ENCODE measurements around the gene TRMT10A.
"Not testable (repeated sequence)": the region's sequence is repeated elsewhere in the genome, so short reads cannot be mapped to it uniquely, and the experiment has no call there.

TRMT10A gene

DNA sequence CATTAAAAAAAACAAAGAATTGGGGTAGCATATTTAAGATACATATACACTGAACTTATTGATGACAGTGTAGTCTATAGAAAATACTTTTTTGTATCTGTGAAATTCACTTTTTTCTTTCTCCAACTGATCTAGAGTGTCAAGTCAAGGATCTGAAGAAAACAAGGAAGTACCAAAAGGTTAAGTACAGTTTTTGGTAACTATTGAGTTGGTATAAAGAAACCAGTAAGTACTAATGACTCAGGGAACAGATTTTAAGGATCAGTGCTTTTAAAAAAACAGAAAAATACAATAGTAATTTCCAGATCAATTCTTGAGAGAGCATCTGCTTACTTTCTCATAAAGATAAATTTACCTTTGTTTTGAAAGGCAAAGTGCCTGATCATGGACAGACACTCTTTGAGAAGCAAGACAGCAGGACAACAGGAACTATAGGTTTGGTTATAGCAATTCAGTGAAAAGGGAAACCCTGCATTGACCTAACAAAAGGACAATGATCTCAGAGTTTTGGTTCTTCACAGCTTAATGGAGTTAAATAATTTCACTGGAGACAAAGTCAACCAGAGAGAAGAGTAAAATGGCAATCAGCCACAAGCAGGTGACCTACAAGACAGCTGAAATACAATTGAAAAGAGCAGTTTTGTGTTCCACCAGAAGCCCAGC, 23.4 kb downstream of the TRMT10A start:
- DNase-seq, result no peak

DNA sequence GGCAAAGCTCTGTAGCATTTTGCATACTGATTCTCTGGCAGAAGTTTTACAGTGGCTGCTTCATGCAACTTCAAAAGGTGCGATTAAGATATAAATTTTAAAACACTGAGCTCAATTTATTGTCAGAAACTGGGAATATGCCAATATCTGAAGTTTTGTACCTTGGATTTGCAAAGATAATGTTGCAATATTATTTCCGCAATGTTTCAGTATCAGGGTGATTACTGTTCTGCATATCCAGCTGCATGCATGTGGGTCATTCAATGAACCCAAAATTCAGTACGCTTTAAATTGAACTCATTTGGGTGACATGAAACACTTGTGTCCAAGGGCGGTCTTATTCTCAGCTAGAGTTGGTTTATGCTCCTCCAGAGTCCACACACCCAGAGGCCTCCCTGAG, 26.2 kb downstream of the TRMT10A start:
- DNase-seq, result no peak

DNA sequence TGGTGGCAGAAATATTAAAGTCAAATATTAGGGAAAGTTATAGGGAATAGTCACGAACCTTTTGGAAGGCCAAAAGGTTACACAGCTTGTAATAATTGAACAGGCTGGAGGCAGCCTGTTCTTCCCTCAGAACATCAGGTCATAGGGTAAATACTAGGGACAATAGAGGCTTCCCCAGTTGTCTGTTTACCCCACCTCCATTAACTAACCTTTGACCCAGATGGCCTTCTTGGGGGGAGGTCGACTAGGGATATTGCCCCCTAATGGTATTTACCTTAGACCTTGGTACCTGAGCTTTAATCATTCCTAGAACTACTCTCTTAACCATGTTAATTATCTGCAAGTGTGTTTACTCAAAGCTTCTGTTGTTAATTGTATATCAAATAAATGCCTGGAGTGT, 27.0 kb downstream of the TRMT10A start:
- no peak for DNase-seq

DNA sequence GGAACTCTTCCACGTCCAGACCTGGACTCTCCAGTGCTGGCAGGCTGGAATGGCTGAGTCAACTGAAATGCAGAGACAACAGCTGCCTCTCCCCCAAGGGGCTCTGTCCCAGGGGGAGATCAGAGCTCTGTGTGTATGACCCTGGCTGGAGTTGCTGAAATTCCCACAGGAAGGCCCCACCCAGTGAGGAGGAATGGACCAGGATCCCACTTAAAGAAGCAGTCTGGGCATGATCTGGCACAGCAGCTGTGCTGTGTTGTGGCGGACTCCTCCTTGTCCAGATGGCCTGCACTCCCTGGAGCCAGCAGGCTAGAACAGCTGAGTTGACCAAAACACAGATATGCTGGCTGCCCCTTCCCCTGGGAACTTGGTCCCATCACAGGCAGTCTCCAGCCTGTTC, 27.6 kb downstream of the TRMT10A start:
- DNase-seq, result no peak

DNA sequence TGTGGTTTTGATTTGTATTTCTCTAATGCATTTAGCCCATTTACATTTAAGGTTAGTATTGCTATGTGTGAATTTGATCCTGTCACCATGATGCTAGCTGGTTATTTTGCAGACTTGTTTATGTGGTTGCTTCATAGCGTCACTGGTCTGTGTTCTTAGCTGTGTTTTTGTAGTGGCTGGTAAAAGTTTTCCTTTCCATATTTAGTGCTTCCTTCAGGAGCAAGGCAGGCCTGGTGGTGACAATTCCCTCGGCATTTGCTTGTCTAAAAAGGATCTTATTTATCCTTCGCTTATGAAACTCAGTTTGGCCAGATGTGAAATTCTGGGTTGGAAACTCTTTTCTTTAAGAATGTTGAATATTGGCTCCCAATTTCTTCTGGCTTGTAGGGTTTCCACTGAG, 29.1 kb downstream of the TRMT10A start:
- DNase-seq, result not testable (repeated sequence)

DNA sequence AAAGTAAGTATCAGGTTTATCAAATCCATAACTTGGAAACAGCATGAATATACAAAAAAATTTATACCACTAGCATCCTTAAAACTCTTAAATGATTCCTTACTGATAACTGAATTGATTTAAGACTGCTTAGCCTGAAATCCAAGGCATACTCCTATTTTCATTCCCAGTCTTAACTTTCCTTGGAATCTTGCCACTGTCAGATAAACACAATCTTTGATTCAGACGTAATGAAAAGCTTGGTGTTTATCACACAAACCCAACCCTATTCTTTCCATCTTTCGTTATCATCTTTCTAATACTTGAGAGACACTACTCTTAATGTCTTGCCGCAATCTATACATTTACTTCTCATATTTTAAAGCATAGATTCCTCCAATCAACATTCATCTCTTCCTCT, 33.9 kb downstream of the TRMT10A start:
- no peak for DNase-seq

DNA sequence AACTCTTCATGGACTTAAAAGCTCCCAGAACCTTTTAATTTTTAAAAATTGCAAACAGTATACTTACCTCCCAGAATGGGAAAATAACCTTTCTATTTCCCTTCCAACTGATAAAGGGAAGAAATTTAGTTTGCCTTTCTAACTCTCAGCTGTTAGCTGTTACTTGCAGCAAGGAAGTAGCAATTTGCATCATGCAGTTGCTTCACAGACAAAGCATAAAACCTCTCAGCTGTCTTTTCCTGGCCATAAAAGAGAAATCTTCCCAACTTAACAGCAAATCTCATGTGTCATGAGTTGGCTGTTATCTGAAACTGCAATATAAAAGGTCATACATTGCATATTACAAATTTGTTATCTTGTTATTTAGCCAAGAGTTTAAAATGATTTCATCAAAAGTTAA, 34.6 kb downstream of the TRMT10A start:
- no peak for DNase-seq

DNA sequence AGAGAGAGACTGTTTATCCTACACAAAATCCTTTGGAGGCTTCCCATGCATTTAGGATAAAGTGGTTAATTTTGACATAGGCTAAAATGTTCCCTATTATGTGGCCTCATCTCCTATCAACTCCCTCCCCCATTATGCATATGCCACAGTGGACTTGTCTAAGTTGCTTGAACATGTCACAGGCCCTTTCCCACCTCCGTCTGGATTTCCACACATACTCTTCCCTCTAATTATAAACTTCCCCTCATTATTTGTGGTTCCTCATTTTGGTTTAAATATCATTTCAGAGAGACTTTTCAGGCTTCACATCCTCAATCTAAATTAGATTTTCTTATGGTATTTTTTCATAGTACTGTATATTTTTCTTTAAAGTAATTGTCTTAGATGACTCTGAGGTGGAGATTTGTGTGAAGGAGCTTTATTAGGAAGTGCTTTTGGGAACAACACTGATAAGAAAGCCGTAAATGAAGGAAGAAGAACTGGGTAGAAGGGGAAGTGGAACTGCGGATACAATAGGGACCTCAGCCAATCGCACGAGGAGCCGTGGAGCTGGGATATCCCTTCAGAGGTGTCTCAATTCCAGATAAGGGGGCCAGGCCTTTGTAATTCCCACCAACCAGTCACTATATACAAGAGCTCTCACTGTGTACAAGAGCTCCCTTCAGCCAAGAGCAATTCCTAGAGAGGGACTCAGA, 45.1 kb downstream of the TRMT10A start:
- no peak for DNase-seq

DNA sequence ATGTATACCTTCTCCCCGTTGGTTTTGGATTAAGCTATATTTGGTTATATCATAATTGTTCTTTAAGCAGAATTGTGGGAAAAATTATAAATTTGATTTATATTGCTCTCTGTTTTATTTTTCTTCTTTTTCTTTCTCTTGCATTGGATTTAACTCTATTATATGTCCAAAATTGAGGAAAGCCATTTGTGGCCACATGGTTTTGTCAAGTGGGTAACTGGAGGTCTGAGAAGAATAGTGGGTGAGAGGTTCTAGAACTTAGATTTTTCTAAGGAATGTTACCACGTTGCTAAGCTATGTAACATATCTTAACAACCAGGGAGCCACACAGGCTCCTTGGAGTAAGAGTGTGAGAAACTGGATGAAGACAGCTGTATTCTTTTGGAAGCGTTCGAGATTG, 53.1 kb downstream of the TRMT10A start, which contains the start of gene C4orf17:
TSS of gene C4orf17 (plus strand) at position 301 of the 400 bp plus-strand sequence. CDS start 2,061 bp downstream, outside the sequence.
- DNase-seq, result no peak

DNA sequence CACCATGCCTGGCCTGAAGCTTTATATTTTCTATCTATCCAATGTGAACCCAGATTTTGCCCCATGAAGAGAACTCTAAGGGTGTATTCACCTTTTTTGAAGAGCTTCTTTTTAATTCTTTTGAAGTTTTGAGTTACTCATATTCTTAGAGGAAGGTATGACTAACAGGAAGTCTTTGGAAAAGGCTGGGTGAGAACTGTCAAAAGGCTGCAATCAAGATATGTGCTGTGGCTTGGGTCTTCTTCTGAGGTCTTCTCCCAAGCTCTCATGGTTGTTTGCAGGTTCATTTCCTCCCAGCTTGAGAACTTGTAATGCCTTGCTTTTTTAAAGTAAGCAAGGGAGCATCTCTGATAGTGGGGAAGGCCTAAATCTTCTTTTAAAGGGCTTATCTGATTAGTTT, 56.1 kb downstream of the TRMT10A start:
- DNase-seq, result no peak

DNA sequence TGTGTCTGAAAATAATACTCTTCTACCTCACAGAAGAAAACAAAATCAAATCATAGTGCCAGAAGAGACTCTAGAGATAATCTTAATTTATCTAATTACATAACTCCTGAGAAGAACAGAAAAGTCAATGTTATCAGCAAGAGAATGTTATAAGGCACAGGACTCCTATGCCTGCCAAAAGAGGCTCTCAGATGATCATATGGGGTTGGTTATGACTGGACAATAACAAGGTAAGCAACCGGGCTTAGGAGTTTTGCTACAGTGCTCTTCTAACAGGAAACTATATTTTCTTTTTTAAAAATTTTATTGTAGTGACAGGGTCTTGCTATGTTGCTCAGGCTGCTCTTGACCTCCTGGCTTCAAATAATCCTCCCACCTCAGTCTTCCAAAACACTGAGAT, 56.5 kb downstream of the TRMT10A start:
- no peak for DNase-seq

DNA sequence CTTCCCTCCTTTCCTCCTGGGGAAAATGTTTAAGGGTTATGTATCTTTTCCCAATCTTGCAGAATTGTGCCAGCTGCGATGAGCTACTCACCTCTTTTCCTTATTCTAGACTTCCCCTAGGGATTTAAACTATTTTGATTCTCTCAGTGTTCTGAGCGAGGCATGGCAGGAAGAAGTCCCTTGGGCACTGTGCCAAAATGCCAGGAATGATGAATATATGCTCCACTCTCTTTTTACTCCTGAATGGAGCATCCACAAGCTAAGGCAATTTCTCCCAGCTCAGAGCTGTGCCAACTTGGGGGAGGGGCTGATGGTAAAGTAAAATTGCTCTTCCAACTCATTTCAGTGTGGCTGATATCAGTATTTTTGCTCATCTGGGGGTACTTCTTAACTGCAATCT, 57.1 kb downstream of the TRMT10A start:
- no peak for DNase-seq

DNA sequence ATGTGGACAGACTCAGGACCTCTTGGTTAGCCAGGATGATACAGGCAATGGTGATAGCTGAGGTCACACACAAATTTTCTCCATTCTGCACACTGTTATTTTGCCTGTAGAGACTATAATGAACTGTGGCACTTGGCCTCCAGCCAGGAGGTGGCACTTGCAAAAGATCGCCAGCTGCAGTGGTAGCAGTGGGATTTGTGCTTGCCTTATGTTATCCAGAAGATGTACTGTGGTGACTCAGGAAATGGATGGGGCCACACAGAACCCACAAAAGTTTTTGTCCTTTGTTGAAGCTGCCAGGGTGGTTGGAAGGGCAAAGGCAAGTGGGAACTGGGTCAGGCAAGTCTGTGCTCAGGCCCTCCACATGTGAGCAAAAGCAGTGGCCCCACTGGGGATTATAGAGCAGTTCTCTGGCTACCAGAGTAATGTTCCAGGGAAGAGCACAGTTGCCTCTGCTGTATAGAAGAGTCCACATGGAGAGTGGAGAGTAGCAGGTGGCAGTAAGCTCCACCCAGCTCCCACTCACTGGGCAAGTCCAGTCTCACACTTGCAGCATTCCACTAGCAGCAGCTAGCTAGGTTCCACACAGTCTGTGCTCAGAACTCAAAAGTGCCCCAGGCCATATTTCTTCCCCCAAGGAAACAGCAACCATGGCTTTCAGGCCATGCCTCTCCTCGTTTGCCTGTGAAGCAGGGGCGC, 58.9 kb downstream of the TRMT10A start:
- no peak for DNase-seq

Measured in NCI-H1930 (cell line).